HepG2 (cell line): ENCODE data around the gene LYRM1. TPM values are rescaled to one million over a fixed set of nuclear protein-coding genes. Genes with fewer than 3 reads are reported as not detected.

Experiments
- ATF3 ChIP-seq: sonication (generic); formaldehyde crosslinking; IDR thresholded peaks from 2 replicates; pipeline ENCODE4 v1.4.0; 2020; ENCODE audit warnings: missing genetic modification reagents
- EP300 ChIP-seq, 3 experiments: sonication (generic) in 1 of 3; formaldehyde crosslinking in 1 of 3; IDR thresholded peaks; 2 replicates each; pipeline versions ENCODE4 v1.5.1 to v1.6.1; 2011 to 2020; ENCODE audit warnings: low read depth in 2 of 3, low read length in 2 of 3, borderline replicate concordance in 1 of 3, improper control_type of control experiment in 1 of 3, mild to moderate bottlenecking in 1 of 3, missing genetic modification reagents in 1 of 3, moderate library complexity in 1 of 3
- HDAC6 ChIP-seq: fragments of 200-600 bp; sonication (generic); IDR thresholded peaks from 2 replicates; pipeline ENCODE4 v1.7.0; 2017; ENCODE audit warnings: mild to moderate bottlenecking, antibody characterized with exemption, low read length, low read depth
- HMGA1 ChIP-seq: sonication (generic); formaldehyde crosslinking; conservative IDR thresholded peaks from 2 replicates; pipeline ENCODE4 v1.4.0; 2020; ENCODE audit warnings: missing genetic modification reagents
- JUN ChIP-seq: sonication (generic); formaldehyde crosslinking; IDR thresholded peaks from 2 replicates; pipeline ENCODE4 v1.4.0; 2020; ENCODE audit warnings: mild to moderate bottlenecking, missing genetic modification reagents
- MAFK ChIP-seq, 2 experiments: IDR thresholded peaks in 1 of 2; conservative IDR thresholded peaks in 1 of 2; 2 replicates each; pipeline ENCODE4 v1.6.1; 2011; ENCODE audit warnings: improper control_type of control experiment in 2 of 2, low read length in 2 of 2
- NFE2L2 ChIP-seq: fragments of 150-350 bp; IDR thresholded peaks from 2 replicates; pipeline ENCODE4 v1.6.1; 2014; ENCODE audit warnings: low read length
- SETDB1 ChIP-seq: sonication (generic); formaldehyde crosslinking; IDR thresholded peaks from 2 replicates; pipeline ENCODE4 v1.5.1; 2020; ENCODE audit warnings: missing genetic modification reagents, mild to moderate bottlenecking, borderline replicate concordance
- SIN3A ChIP-seq: IDR thresholded peaks from 2 replicates; pipeline ENCODE4 v1.6.1; 2011; ENCODE audit warnings: low read depth, mild to moderate bottlenecking, control low read depth, low read length, borderline replicate concordance
- UBTF ChIP-seq: sonication (generic); formaldehyde crosslinking; IDR thresholded peaks from 2 replicates; pipeline ENCODE4 v1.4.0; 2020; ENCODE audit warnings: mild to moderate bottlenecking, missing genetic modification reagents
- WIZ ChIP-seq: sonication (generic); formaldehyde crosslinking; IDR thresholded peaks from 2 replicates; pipeline ENCODE4 v1.5.1; 2020; ENCODE audit warnings: mild to moderate bottlenecking, missing genetic modification reagents
- XRCC5 ChIP-seq: fragments of 200-400 bp; formaldehyde crosslinking; optimal IDR thresholded peaks from 2 replicates; pipeline ENCODE3; 2017; ENCODE audit warnings: mild to moderate bottlenecking, low read length
- ZBED4 ChIP-seq: sonication (generic); formaldehyde crosslinking; IDR thresholded peaks from 2 replicates; pipeline ENCODE4 v1.4.0; 2020; ENCODE audit warnings: missing genetic modification reagents, borderline replicate concordance
- ZBTB38 ChIP-seq: sonication (generic); formaldehyde crosslinking; IDR thresholded peaks from 2 replicates; pipeline ENCODE4 v1.5.1; 2020; ENCODE audit warnings: mild to moderate bottlenecking, missing genetic modification reagents
- ZMAT3 ChIP-seq: sonication (generic); formaldehyde crosslinking; conservative IDR thresholded peaks from 2 replicates; pipeline ENCODE4 v1.7.0; 2021; ENCODE audit warnings: missing genetic modification reagents
- ZMYM3 ChIP-seq: sonication (generic); formaldehyde crosslinking; IDR thresholded peaks from 2 replicates; pipeline ENCODE4 v1.5.1; 2020; ENCODE audit warnings: mild to moderate bottlenecking, missing genetic modification reagents
- ZNF350 ChIP-seq: sonication (generic); formaldehyde crosslinking; IDR thresholded peaks from 2 replicates; pipeline ENCODE4 v1.4.0; 2020; ENCODE audit warnings: mild to moderate bottlenecking, low read depth, missing genetic modification reagents, borderline replicate concordance
- ZNF672 ChIP-seq: sonication (generic); formaldehyde crosslinking; IDR thresholded peaks from 2 replicates; pipeline ENCODE4 v1.8.1; 2022; ENCODE audit warnings: missing genetic modification reagents
- polyA plus RNA-seq, 8 experiments: library from polyadenylated mRNA; depleted of rRNA in 3 of 8; stranded (reverse) in 7 of 8; unstranded in 1 of 8; fragments of >200 nt; fragmentation: Illumina TruSeq in 4 of 8; extraction: Trizol in 4 of 8; gene quantifications; 2 replicates each; pipeline versions ENCODE4 v1.2.1 to v1.2.3, GENCODE V29; 2011 to 2016; ENCODE audit warnings: low read depth in 4 of 8, missing spikeins in 1 of 8, mixed read lengths in 1 of 8; ENCODE audit not compliant: insufficient read depth in 1 of 8
- total RNA-seq, 5 experiments: library from RNA; depleted of rRNA; stranded (reverse); fragments of >200 nt; fragmentation: Illumina TruSeq; extraction: Trizol; gene quantifications; 2 replicates each; pipeline ENCODE4 v1.2.3, GENCODE V29; 2016; ENCODE audit warnings: low read depth in 1 of 5

Gene LYRM1
- total and polyA plus RNA-seq, 2 of the 13 experiments (the other 11 are each of a cell fraction or from before 2014, with no cell fraction given) = 59.2 to 82.6 TPM

- TF ChIP-seq JUN (CRISPR knock-in tag) = no peak; the same call in 1 of the 2 replicates
- TF ChIP-seq MAFK (conservative IDR thresholded peaks at IDR 0.05 in 1 of 2, IDR thresholded peaks at IDR 0.05 in 1 of 2; ENCODE audit: low read length in 2 of 2) = peak; percentile 41 to 52; a peak in 2 of 4 replicates
- TF ChIP-seq UBTF (CRISPR knock-in tag) = peak; percentile 43; the same call in 1 of the 2 replicates
- no peak for TF ChIP-seq ZNF672 (CRISPR knock-in tag)
- no peak for TF ChIP-seq ZBED4 (CRISPR knock-in tag)
- no peak for TF ChIP-seq HMGA1
- 0 out of 2 replicates have a peak, but pooled peaks have one; percentile 52 for TF ChIP-seq ZMYM3 (CRISPR knock-in tag)
- no peak for TF ChIP-seq ZNF350 (CRISPR knock-in tag)
- TF ChIP-seq SETDB1 (CRISPR knock-in tag) = no peak
- no peak for TF ChIP-seq ATF3
- TF ChIP-seq ZBTB38 = 0 out of 2 replicates have a peak, but pooled peaks have one; percentile 47
- TF ChIP-seq EP300 (IDR thresholded peaks at IDR 0.05; ENCODE audit: low read depth in 2 of 2, low read length in 2 of 2) = 0 out of 4 replicates have a peak, but pooled peaks have one; percentile 21 to 69
- no peak for TF ChIP-seq EP300 (CRISPR knock-in tag; IDR thresholded peaks at IDR 0.05; ENCODE audit: borderline replicate concordance)
- TF ChIP-seq SIN3A = no peak
- no peak for TF ChIP-seq WIZ (CRISPR knock-in tag)
- no peak for TF ChIP-seq NFE2L2
- TF ChIP-seq ZMAT3 (CRISPR knock-in tag) = no peak
- TF ChIP-seq HDAC6 = no peak
- TF ChIP-seq XRCC5 = peak; percentile 43
These were observed 21.9 kb upstream of the LYRM1 start (continued) for GRCh38 chr16:20878682-20879147.
